OCI-LY3 (cell line): ENCODE results near the gene RHBG.

ENCODE experiments used
- H2AFZ ChIP-seq: fragments of 200-600, 300-600 bp; shearing (Covaris generic); 2 replicates; pipeline ENCODE4 v1.6.0; 2014; ENCODE audit warnings: antibody characterized with exemption, low read depth, low read length
- H3K27ac ChIP-seq: fragments of 200-600, 300-600 bp; sonication (generic); 2 replicates; pipeline ENCODE4 v1.5.1; 2014; ENCODE audit warnings: mild to moderate bottlenecking, low read length, moderate library complexity, mixed read lengths
- H3K27me3 ChIP-seq: fragments of 200-600, 300-600 bp; sonication (generic); 2 replicates; pipeline ENCODE4 v1.6.1; 2014; ENCODE audit warnings: low read depth, low read length, mixed read lengths
- H3K36me3 ChIP-seq: fragments of 200-600, 300-600 bp; sonication (generic); replicated peaks from 2 replicates; pipeline ENCODE3; 2014; ENCODE audit warnings: low read depth, low read length, mixed read lengths
- H3K4me1 ChIP-seq: fragments of 300-600, 200-600 bp; sonication (generic); 2 replicates; pipeline ENCODE4 v1.6.1; 2014; ENCODE audit warnings: low read length, mixed read lengths
- H3K4me2 ChIP-seq: fragments of 200-600, 300-600 bp; sonication (generic); 2 replicates; pipeline ENCODE4 v1.6.1; 2014; ENCODE audit warnings: low read length, mixed read lengths
- H3K4me3 ChIP-seq: fragments of 300-600, 200-600 bp; sonication (generic); 2 replicates; pipeline ENCODE4 v1.5.1; 2014; ENCODE audit warnings: antibody characterized with exemption, mild to moderate bottlenecking, low read length, moderate library complexity
- H3K79me2 ChIP-seq: fragments of 300-600, 200-600 bp; shearing (Covaris generic); 2 replicates; pipeline ENCODE4 v1.6.1; 2014; ENCODE audit warnings: mild to moderate bottlenecking, low read length, mixed read lengths
- H3K9ac ChIP-seq: fragments of 300-600, 200-600 bp; shearing (Covaris generic); 2 replicates; pipeline ENCODE4 v1.6.0; 2014; ENCODE audit warnings: mild to moderate bottlenecking, low read length, moderate library complexity
- H3K9me3 ChIP-seq: fragments of 200-600, 300-600 bp; shearing (Covaris generic); 2 replicates; pipeline ENCODE4 v1.6.1; 2014; ENCODE audit warnings: low read length, mixed read lengths; ENCODE audit not compliant: insufficient read depth
- H4K20me1 ChIP-seq: fragments of 200-600, 300-600 bp; sonication (generic); 2 replicates; pipeline ENCODE4 v1.6.1; 2016; ENCODE audit warnings: low read length, mixed read lengths; ENCODE audit not compliant: insufficient read depth
- EZH2phosphoT487 ChIP-seq: fragments of 200-600 bp; shearing (Covaris generic); IDR thresholded peaks from 2 replicates; pipeline ENCODE4 v1.6.1; 2018; ENCODE audit warnings: antibody characterized with exemption, mixed run types, low read depth
- TF ChIP-seq, protein P1 (sequence below): fragments of 200-600, 300-600 bp; sonication (generic); IDR thresholded peaks from 2 replicates; pipeline ENCODE4 v1.5.1; 2014; ENCODE audit warnings: antibody characterized with exemption, low read length, low read depth

RHBG gene

DNA sequence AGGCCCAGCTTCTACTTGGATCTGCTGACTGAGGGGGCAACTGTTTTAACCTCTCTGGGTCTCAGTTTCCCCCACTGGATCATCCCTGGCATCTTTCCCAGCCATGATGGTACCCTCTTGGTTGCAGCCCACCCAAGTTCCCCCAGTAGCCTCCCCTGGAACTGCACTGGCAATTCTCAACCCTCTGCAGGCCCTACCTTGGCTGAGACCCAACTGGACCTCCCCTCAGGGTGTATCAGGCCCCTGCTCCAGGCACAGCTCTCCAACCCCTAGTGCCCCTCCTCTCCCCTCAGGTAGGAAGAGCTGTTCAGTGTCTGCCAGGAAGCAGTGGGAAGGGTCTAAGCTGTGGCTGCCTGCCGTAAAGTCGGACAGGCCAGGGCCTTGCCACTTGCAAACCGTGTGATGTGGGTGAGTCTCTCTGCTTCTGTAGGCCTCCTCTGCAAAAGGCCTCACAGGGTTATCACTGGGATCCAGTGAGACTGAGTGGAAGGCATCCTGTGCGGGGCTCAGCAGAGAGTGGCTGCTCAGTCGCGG, 32.1 kb downstream of the RHBG start:
- Histone ChIP-seq H3K4me3 (no peak overlapping the region), H3K36me3 (no peaks in the 10 kb centered on the region), H3K27ac (no peak overlapping the region), H3K79me2 (no peaks in the 10 kb centered on the region), H3K9me3 (no peaks in the 10 kb centered on the region), H2AFZ (no peak overlapping the region), H3K4me2 (no peak overlapping the region), H3K9ac (no peak overlapping the region), H3K27me3 (peaks cover 6% of the 10 kb centered on the region; the same call in 1 of the 2 replicates), H3K4me1 (peaks cover 18% of the 10 kb centered on the region), H4K20me1 (no peaks in the 10 kb centered on the region)
- TF ChIP-seq EZH2phosphoT487, result no peak
- TF ChIP-seq, protein P1, sequence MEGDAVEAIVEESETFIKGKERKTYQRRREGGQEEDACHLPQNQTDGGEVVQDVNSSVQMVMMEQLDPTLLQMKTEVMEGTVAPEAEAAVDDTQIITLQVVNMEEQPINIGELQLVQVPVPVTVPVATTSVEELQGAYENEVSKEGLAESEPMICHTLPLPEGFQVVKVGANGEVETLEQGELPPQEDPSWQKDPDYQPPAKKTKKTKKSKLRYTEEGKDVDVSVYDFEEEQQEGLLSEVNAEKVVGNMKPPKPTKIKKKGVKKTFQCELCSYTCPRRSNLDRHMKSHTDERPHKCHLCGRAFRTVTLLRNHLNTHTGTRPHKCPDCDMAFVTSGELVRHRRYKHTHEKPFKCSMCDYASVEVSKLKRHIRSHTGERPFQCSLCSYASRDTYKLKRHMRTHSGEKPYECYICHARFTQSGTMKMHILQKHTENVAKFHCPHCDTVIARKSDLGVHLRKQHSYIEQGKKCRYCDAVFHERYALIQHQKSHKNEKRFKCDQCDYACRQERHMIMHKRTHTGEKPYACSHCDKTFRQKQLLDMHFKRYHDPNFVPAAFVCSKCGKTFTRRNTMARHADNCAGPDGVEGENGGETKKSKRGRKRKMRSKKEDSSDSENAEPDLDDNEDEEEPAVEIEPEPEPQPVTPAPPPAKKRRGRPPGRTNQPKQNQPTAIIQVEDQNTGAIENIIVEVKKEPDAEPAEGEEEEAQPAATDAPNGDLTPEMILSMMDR, result no peak

DNA sequence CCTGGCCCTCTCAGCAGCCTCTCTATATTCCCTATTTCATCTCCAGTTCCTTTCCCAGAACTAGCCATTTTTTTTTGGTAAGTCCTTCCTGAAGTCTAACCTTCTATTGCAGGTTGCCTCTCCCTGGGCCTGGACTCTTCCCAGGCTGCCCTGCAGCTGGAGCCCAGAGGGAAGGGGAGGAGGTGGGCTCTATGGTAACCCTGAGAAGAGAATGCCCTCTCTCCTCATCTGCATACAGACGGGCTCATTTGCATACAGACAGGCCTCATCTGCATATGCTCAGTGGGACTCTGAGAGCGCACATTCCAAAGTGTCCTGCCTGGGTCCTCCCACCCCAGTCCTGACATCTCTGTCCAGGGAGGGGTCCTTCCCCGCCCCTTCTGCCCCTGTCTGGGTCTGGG, 32.7 kb downstream of the RHBG start:
- Histone ChIP-seq H3K36me3 (no peaks in the 10 kb centered on the region), H3K27ac (no peak overlapping the region), H3K79me2 (no peaks in the 10 kb centered on the region), H3K4me3 (no peak overlapping the region), H3K9ac (no peak overlapping the region), H2AFZ (no peak overlapping the region), H3K4me2 (no peak overlapping the region), H3K4me1 (peaks cover 18% of the 10 kb centered on the region), H3K9me3 (no peaks in the 10 kb centered on the region), H4K20me1 (no peaks in the 10 kb centered on the region), H3K27me3 (peaks cover 7% of the 10 kb centered on the region; the same call in 1 of the 2 replicates)
- TF ChIP-seq, protein P1, result no peak
- TF ChIP-seq EZH2phosphoT487, result no peak

DNA sequence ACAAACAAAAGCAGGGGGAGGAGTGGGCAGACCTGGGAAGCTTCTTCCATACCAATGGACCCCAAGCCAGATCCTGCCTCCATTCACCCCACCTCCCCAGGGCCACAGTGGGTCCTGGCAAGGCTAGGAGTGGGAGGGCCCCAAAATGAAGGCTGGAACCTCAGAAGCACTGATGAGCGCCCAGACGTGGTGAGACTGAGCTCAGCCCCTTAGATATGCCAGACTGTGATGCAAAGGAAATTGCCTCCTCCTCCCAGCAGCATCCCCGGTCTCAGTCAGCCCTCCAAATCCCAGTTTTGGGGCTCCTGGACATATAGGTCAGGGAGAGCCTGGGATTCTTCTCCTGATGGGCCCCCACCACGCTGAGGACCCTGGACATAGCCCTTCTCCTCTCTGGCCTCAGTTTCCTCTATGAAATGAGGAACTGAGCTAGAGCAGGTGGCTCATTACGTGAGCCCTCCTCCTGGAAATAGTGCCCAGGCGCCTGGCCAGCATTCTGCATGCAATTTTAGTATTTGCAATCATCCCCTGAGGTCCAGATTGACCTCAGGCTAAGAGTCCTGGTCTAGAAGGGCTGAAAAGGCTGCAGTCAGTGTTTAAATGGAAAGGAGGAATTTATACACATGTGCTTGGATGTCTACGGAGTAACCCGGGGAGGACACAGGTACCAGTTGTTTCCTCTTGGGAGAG, 33.5 kb downstream of the RHBG start:
- Histone ChIP-seq H3K27me3 (peaks cover 11% of the 10 kb centered on the region; the same call in 1 of the 2 replicates), H3K4me3 (no peak overlapping the region), H3K9ac (no peak overlapping the region), H3K36me3 (no peaks in the 10 kb centered on the region), H4K20me1 (0 out of 2 replicates have a peak, but pooled peaks cover under 1% of the 10 kb centered on the region), H3K9me3 (no peaks in the 10 kb centered on the region), H2AFZ (no peak overlapping the region), H3K79me2 (no peaks in the 10 kb centered on the region), H3K27ac (no peak overlapping the region), H3K4me2 (no peak overlapping the region), H3K4me1 (peaks cover 18% of the 10 kb centered on the region)
- TF ChIP-seq EZH2phosphoT487, result no peak
- TF ChIP-seq, protein P1, result no peak

DNA sequence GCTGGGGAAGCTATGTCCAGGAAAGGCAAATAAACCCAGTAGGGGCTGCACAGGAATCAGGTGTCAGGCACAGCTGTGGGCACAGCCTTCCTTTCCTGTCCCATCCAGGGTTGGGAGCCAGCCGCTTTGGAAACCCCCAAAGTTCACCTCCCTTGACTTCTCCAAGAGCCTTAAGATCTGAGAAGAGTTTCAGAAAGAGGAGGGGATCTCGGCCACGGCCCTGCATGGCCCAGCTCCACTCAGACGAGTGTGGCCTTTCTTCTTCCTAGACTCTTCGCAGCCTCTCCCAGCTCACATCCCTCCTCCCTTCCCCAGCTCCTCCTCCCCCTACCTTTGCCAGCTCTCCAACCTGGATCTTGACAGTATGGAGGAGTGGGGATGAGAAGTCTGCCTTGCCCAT, 36.7 kb downstream of the RHBG start:
- no peak for TF ChIP-seq EZH2phosphoT487
- TF ChIP-seq, protein P1, result no peak
- H3K79me2 ChIP-seq, result no peaks in the 10 kb centered on the region
- H4K20me1 ChIP-seq, result 0 out of 2 replicates have a peak, but pooled peaks cover 5% of the 10 kb centered on the region
- no peaks in the 10 kb centered on the region for H3K36me3 ChIP-seq
- no peak overlapping the region for H3K27ac ChIP-seq
- peaks cover 11% of the 10 kb centered on the region; the same call in 1 of the 2 replicates for H3K27me3 ChIP-seq
- no peak overlapping the region for H3K4me2 ChIP-seq
- H3K9me3 ChIP-seq, result no peaks in the 10 kb centered on the region
- H2AFZ ChIP-seq, result no peak overlapping the region
- H3K4me1 ChIP-seq, result peaks cover 11% of the 10 kb centered on the region
- H3K9ac ChIP-seq, result no peak overlapping the region
- no peak overlapping the region for H3K4me3 ChIP-seq
